GM13977 (cell line): ENCODE measurements around the gene ZNF185.

Source experiments
- DNase-seq: peaks from one replicate; pipeline ENCODE4 v3.0.0; 2012; ENCODE audit warnings: low spot score
- CTCF ChIP-seq: IDR thresholded peaks from 2 replicates; pipeline ENCODE4 v1.5.1; 2012; ENCODE audit warnings: mild to moderate bottlenecking, control low read depth; ENCODE audit not compliant: insufficient read depth; ENCODE audit errors: extremely low read depth, missing control alignments
- in situ Hi-C: fragments of 300-500 bp; cut with MboI; formaldehyde crosslinking; loops from one replicate; pipeline ENCODE4 v1.12.0; 2022; ENCODE audit warnings: low sequenced_read_pairs, low pct_unique_long_range_greater_than_20kb, mixed read lengths, inconsistent platforms; ENCODE audit not compliant: unreplicated experiment

The ZNF185 gene

GRCh38 chrX:152926279-152926678 is 28.4 kb downstream of the ZNF185 start:
- peak; percentile 66 for TF ChIP-seq CTCF
- in situ Hi-C loops = no loop called here
- DNase-seq = peak; percentile 76

- DNase-seq = no peak
- in situ Hi-C loops = no loop called here
- TF ChIP-seq CTCF = no peak
Observed at GRCh38 chrX:152926923-152927322, 29.1 kb downstream of the ZNF185 start.

- TF ChIP-seq CTCF = no peak
- in situ Hi-C loops = no loop called here
- DNase-seq = no peak
Observed at GRCh38 chrX:152927858-152928760, 30.2 kb downstream of the ZNF185 start.

- in situ Hi-C loops = no loop called here
- no peak for TF ChIP-seq CTCF
- no peak for DNase-seq
Observed at GRCh38 chrX:152928761-152929400, 31.0 kb downstream of the ZNF185 start.

GRCh38 chrX:152929898-152930297 is 32.0 kb downstream of the ZNF185 start:
- no peak for TF ChIP-seq CTCF
- no peak for DNase-seq
- in situ Hi-C loops = no loop called here

- DNase-seq = no peak
- no peak for TF ChIP-seq CTCF
- in situ Hi-C loops = no loop called here
Observed at GRCh38 chrX:152930516-152930915, 32.6 kb downstream of the ZNF185 start.
